Activated CD4-positive, alpha-beta memory T cell treated with anti-CD3 and anti-CD28 coated beads for 36 hours (primary cell): Measurements from ENCODE around the gene CDHR2. TPM values are rescaled to one million over a fixed set of nuclear protein-coding genes. Genes with fewer than 3 reads are reported as not detected.

Experiments used
- CTCF ChIA-PET: fragments of 350-600 bp; sonication (Branson Sonifier 250); formaldehyde crosslinking; loops from one replicate; lab custom pipeline; 2021; ENCODE audit warnings: antibody characterized with exemption, inconsistent platforms; lab: Charles Lee
- POLR2A ChIA-PET: fragments of 350-600 bp; sonication (Branson Sonifier 250); formaldehyde crosslinking; loops from one replicate; lab custom pipeline; 2021; ENCODE audit warnings: antibody characterized with exemption; lab: Charles Lee
- DNase-seq: peaks from one replicate; pipeline ENCODE4 v3.0.0-alpha.2; 2020
- H3K27ac Mint-ChIP-seq: one replicate; pipeline ENCODE4 v1.8.0; 2021; ENCODE audit warnings: mixed read lengths
- H3K27me3 Mint-ChIP-seq: one replicate; pipeline ENCODE4 v1.8.0; 2021; ENCODE audit warnings: mixed read lengths
- H3K36me3 Mint-ChIP-seq: one replicate; pipeline ENCODE4 v1.8.0; 2021; ENCODE audit warnings: mixed read lengths
- H3K4me1 Mint-ChIP-seq: one replicate; pipeline ENCODE4 v1.8.0; 2021; ENCODE audit warnings: low read depth, mixed read lengths
- H3K4me3 Mint-ChIP-seq: one replicate; pipeline ENCODE4 v1.8.0; 2021; ENCODE audit warnings: mild to moderate bottlenecking, mixed read lengths
- H3K9me3 Mint-ChIP-seq: one replicate; pipeline ENCODE4 v1.8.0; 2021; ENCODE audit warnings: mixed read lengths
- intact Hi-C: fragments of 100-400 bp; cut with micrococcal nuclease; formaldehyde crosslinking; loops from one replicate; pipeline ENCODE4 v1.15.1; 2023
- total RNA-seq, 2 experiments: library from RNA; stranded (reverse); gene quantifications; one replicate each; pipeline ENCODE4 v1.2.3, GENCODE V29; 2021

CDHR2 gene
- total RNA-seq, 2 experiments from 2014 or later = 0.36 to 0.38 TPM

- Mint-ChIP-seq H3K9me3 (no peaks in the 10 kb centered on the region), H3K36me3 (no peaks in the 10 kb centered on the region), H3K27me3 (no peaks in the 10 kb centered on the region), H3K27ac (no peak overlapping the region), H3K4me3 (no peak overlapping the region), H3K4me1 (peaks cover 14% of the 10 kb centered on the region)
- no peak for DNase-seq
- ChIA-PET CTCF (no interaction called here), POLR2A (no interaction called here)
- intact Hi-C loops = no loop called here
These were observed 27.4 kb upstream of the CDHR2 start for GRCh38 chr5:176521699-176522263.

- H3K4me3 Mint-ChIP-seq = no peak overlapping the region
- ChIA-PET POLR2A (interaction anchor here (0.8 kb wide), 1 partner anchor 10 kb away, joined by 3 read pairs; no protein-coding TSS in a partner anchor), CTCF (interaction anchor here (1.0 kb wide), 1 partner anchor 19 kb away, joined by 3 read pairs; no protein-coding TSS in a partner anchor)
- H3K4me1 Mint-ChIP-seq = peaks cover 12% of the 10 kb centered on the region
- H3K9me3 Mint-ChIP-seq = no peaks in the 10 kb centered on the region
- H3K27me3 Mint-ChIP-seq = no peaks in the 10 kb centered on the region
- H3K36me3 Mint-ChIP-seq = peaks cover 12% of the 10 kb centered on the region
- no peak overlapping the region for H3K27ac Mint-ChIP-seq
- no peak for DNase-seq
- intact Hi-C loops = no loop called here
These were observed 25.0 kb upstream of the CDHR2 start for GRCh38 chr5:176524138-176524537.

- Mint-ChIP-seq H3K4me1 (peaks cover 19% of the 10 kb centered on the region), H3K4me3 (no peak overlapping the region), H3K27ac (no peak overlapping the region), H3K9me3 (no peaks in the 10 kb centered on the region), H3K27me3 (no peaks in the 10 kb centered on the region), H3K36me3 (peaks cover 17% of the 10 kb centered on the region)
- intact Hi-C loops = no loop called here
- ChIA-PET CTCF (no interaction called here), POLR2A (no interaction called here)
- DNase-seq = no peak
These were observed 24.2 kb upstream of the CDHR2 start for GRCh38 chr5:176524987-176525386.

GRCh38 chr5:176525677-176526076, 23.5 kb upstream of the CDHR2 start:
- no peaks in the 10 kb centered on the region for H3K9me3 Mint-ChIP-seq
- intact Hi-C loops = no loop called here
- H3K36me3 Mint-ChIP-seq = peaks cover 17% of the 10 kb centered on the region
- DNase-seq = no peak
- no peaks in the 10 kb centered on the region for H3K27me3 Mint-ChIP-seq
- peaks cover 19% of the 10 kb centered on the region for H3K4me1 Mint-ChIP-seq
- H3K27ac Mint-ChIP-seq = no peak overlapping the region
- ChIA-PET CTCF (no interaction called here), POLR2A (no interaction called here)
- no peak overlapping the region for H3K4me3 Mint-ChIP-seq

- intact Hi-C loops = no loop called here
- Mint-ChIP-seq H3K36me3 (peaks cover 22% of the 10 kb centered on the region), H3K9me3 (no peaks in the 10 kb centered on the region), H3K4me1 (peaks cover 26% of the 10 kb centered on the region), H3K4me3 (no peak overlapping the region), H3K27ac (no peak overlapping the region), H3K27me3 (no peaks in the 10 kb centered on the region)
- DNase-seq = no peak
- POLR2A ChIA-PET = no interaction called here
- CTCF ChIA-PET = no interaction called here
These were observed 22.7 kb upstream of the CDHR2 start for GRCh38 chr5:176526462-176526861.

- no peak overlapping the region for H3K4me3 Mint-ChIP-seq
- ChIA-PET POLR2A (no interaction called here), CTCF (no interaction called here)
- H3K27me3 Mint-ChIP-seq = no peaks in the 10 kb centered on the region
- H3K27ac Mint-ChIP-seq = no peak overlapping the region
- no peak for DNase-seq
- H3K36me3 Mint-ChIP-seq = peaks cover 22% of the 10 kb centered on the region
- peaks cover 29% of the 10 kb centered on the region for H3K4me1 Mint-ChIP-seq
- H3K9me3 Mint-ChIP-seq = no peaks in the 10 kb centered on the region
- intact Hi-C loops = no loop called here
These were observed 21.6 kb upstream of the CDHR2 start for GRCh38 chr5:176527246-176528222.

- peak overlapping the region; percentile 54 for H3K27ac Mint-ChIP-seq
- H3K36me3 Mint-ChIP-seq = peaks cover 22% of the 10 kb centered on the region
- intact Hi-C loops = no loop called here
- DNase-seq = no peak
- H3K4me3 Mint-ChIP-seq = no peak overlapping the region
- POLR2A ChIA-PET = no interaction called here
- CTCF ChIA-PET = no interaction called here
- no peaks in the 10 kb centered on the region for H3K27me3 Mint-ChIP-seq
- no peaks in the 10 kb centered on the region for H3K9me3 Mint-ChIP-seq
- peaks cover 31% of the 10 kb centered on the region for H3K4me1 Mint-ChIP-seq
These were observed 20.8 kb upstream of the CDHR2 start for GRCh38 chr5:176528301-176528700.

- Mint-ChIP-seq H3K4me3 (no peak overlapping the region), H3K27me3 (no peaks in the 10 kb centered on the region), H3K27ac (peak overlapping the region; percentile 54), H3K4me1 (peaks cover 33% of the 10 kb centered on the region), H3K9me3 (no peaks in the 10 kb centered on the region), H3K36me3 (peaks cover 22% of the 10 kb centered on the region)
- intact Hi-C loops = no loop called here
- ChIA-PET POLR2A (no interaction called here), CTCF (no interaction called here)
- no peak for DNase-seq
These were observed 20.4 kb upstream of the CDHR2 start for GRCh38 chr5:176528761-176529115.

GRCh38 chr5:176529116-176529740, 19.9 kb upstream of the CDHR2 start:
- H3K36me3 Mint-ChIP-seq = peaks cover 22% of the 10 kb centered on the region
- H3K4me1 Mint-ChIP-seq = peaks cover 38% of the 10 kb centered on the region
- no peak overlapping the region for H3K4me3 Mint-ChIP-seq
- ChIA-PET CTCF (interaction anchor here (6.8 kb wide), 1 partner anchor 14 kb away, joined by 34 read pairs; no protein-coding TSS in a partner anchor), POLR2A (no interaction called here)
- intact Hi-C loops = no loop called here
- peak overlapping the region; percentile 82 for H3K27ac Mint-ChIP-seq
- no peaks in the 10 kb centered on the region for H3K9me3 Mint-ChIP-seq
- no peaks in the 10 kb centered on the region for H3K27me3 Mint-ChIP-seq
- DNase-seq = no peak

- intact Hi-C loops = loop anchor here (5.0 to 10.0 kb wide), 3 partner anchors 42 to 1035 kb away; partner anchors contain the start of gene HRH2
- CTCF ChIA-PET = interaction anchor here (6.8 kb wide), 1 partner anchor 14 kb away, joined by 34 read pairs; no protein-coding TSS in a partner anchor
- Mint-ChIP-seq H3K9me3 (no peaks in the 10 kb centered on the region), H3K4me1 (peaks cover 43% of the 10 kb centered on the region), H3K36me3 (peaks cover 22% of the 10 kb centered on the region), H3K27ac (peak overlapping the region; percentile 82), H3K4me3 (peak overlapping the region; percentile 27), H3K27me3 (no peaks in the 10 kb centered on the region)
- POLR2A ChIA-PET = interaction anchor here (2.8 kb wide), 1 partner anchor 13 kb away, joined by 13 read pairs; no protein-coding TSS in a partner anchor
- peak; percentile 62 for DNase-seq
These were observed 19.4 kb upstream of the CDHR2 start for GRCh38 chr5:176529741-176530141.

GRCh38 chr5:176530393-176530982, 18.7 kb upstream of the CDHR2 start:
- CTCF ChIA-PET = interaction anchor here (0.5 to 6.8 kb wide), 4 partner anchors 13 to 114 kb away, joined by 3 to 34 read pairs (median 4); partner anchors contain the start of gene FAF2
- no peak overlapping the region for H3K27ac Mint-ChIP-seq
- H3K9me3 Mint-ChIP-seq = no peaks in the 10 kb centered on the region
- no peak for DNase-seq
- peak overlapping the region; percentile 29 for H3K4me3 Mint-ChIP-seq
- peaks cover 49% of the 10 kb centered on the region for H3K4me1 Mint-ChIP-seq
- intact Hi-C loops = loop anchor here (5.0 to 10.0 kb wide), 3 partner anchors 43 to 1036 kb away; partner anchors contain the start of gene HRH2
- POLR2A ChIA-PET = interaction anchor here (2.8 kb wide), 1 partner anchor 13 kb away, joined by 13 read pairs; no protein-coding TSS in a partner anchor
- H3K36me3 Mint-ChIP-seq = peaks cover 25% of the 10 kb centered on the region
- no peaks in the 10 kb centered on the region for H3K27me3 Mint-ChIP-seq
